Panc1 (cell line): Measurements from ENCODE around the gene AEN. TPM values are rescaled to one million over a fixed set of nuclear protein-coding genes. Genes with fewer than 3 reads are reported as not detected.

ENCODE experiments used
- ATAC-seq: fragments of 200-7000 bp; cut with Tn5 transposase; 2 replicates; pipeline ENCODE4 v1.9.1; 2020; ENCODE audit warnings: mild to moderate bottlenecking, moderate library complexity
- BruUV-seq: library from RNA; stranded (reverse); fragments of 400-500 nt; replicated peaks from 2 replicates; lab custom pipeline; 2021; lab: Mats Ljungman, UMichigan
- CTCF ChIA-PET: fragments of 300-600 bp; sonication (Branson Sonifier 250); formaldehyde crosslinking; loops from one replicate; lab custom pipeline; 2022; ENCODE audit warnings: antibody characterized with exemption; lab: Charles Lee
- POLR2A ChIA-PET: fragments of 300-600 bp; sonication (Branson Sonifier 250); formaldehyde crosslinking; loops from one replicate; lab custom pipeline; 2022; ENCODE audit warnings: antibody characterized with exemption; lab: Charles Lee
- DNase-seq: peaks from one replicate; pipeline ENCODE4 v3.0.0-alpha.2; 2010; ENCODE audit warnings: low read depth, low spot score
- H3K27ac ChIP-seq: 2 replicates; pipeline ENCODE4 v1.5.1; 2011; ENCODE audit warnings: mild to moderate bottlenecking, low read length, inconsistent platforms
- H3K27me3 ChIP-seq: fragments of 200-500 bp; sonication (Bioruptor generic); 2 replicates; pipeline ENCODE4 v1.6.0; 2014; ENCODE audit warnings: low read length, inconsistent platforms; ENCODE audit not compliant: control insufficient read depth, insufficient read depth
- H3K36me3 ChIP-seq: fragments of 200-500 bp; sonication (Bioruptor generic); 2 replicates; pipeline ENCODE4 v1.5.1; 2014; ENCODE audit warnings: inconsistent platforms, mild to moderate bottlenecking, low read length, moderate library complexity; ENCODE audit not compliant: control insufficient read depth, insufficient read depth
- H3K4me1 ChIP-seq: 2 replicates; pipeline ENCODE4 v1.5.1; 2011; ENCODE audit warnings: inconsistent platforms, mild to moderate bottlenecking, low read length, moderate library complexity; ENCODE audit not compliant: control insufficient read depth, insufficient read depth
- H3K4me3 ChIP-seq, 2 experiments: 2 replicates each; pipeline ENCODE4 v1.5.1; 2011 to 2012; ENCODE audit warnings: low read depth in 2 of 2, low read length in 2 of 2, mild to moderate bottlenecking in 2 of 2, inconsistent platforms in 1 of 2, moderate library complexity in 1 of 2
- H3K9me3 ChIP-seq: fragments of 200-500 bp; sonication (Bioruptor generic); 2 replicates; pipeline ENCODE4 v1.5.1; 2014; ENCODE audit warnings: low read depth, mild to moderate bottlenecking, inconsistent platforms, low read length, moderate library complexity; ENCODE audit not compliant: control insufficient read depth, insufficient read depth
- POLR2AphosphoS5 ChIP-seq: IDR thresholded peaks from 2 replicates; pipeline ENCODE4 v1.6.1; 2012; ENCODE audit warnings: mild to moderate bottlenecking, low read depth, low read length, moderate library complexity
- SIN3A ChIP-seq: IDR thresholded peaks from 2 replicates; pipeline ENCODE4 v1.6.1; 2012; ENCODE audit warnings: low read depth, mild to moderate bottlenecking, low read length, moderate library complexity, borderline replicate concordance; ENCODE audit not compliant: insufficient read depth
- TCF7L2 ChIP-seq: IDR thresholded peaks from 2 replicates; pipeline ENCODE4 v1.6.1; 2011; ENCODE audit warnings: mild to moderate bottlenecking, low read depth, low read length, inconsistent platforms
- in situ Hi-C: cut with HindIII; loops from 2 replicates; pipeline ENCODE4 v1.10.0; 2016; ENCODE audit warnings: low sequenced_read_pairs, low pct_unique_long_range_greater_than_20kb
- intact Hi-C: fragments of 100-400 bp; cut with micrococcal nuclease; formaldehyde crosslinking; loops from one replicate; pipeline ENCODE4 v1.10.0; 2022; ENCODE audit not compliant: unreplicated experiment
- total RNA-seq: library from RNA; stranded (reverse); gene quantifications from one replicate; pipeline ENCODE4 v1.2.1, GENCODE V29; 2021; ENCODE audit not compliant: unreplicated experiment
- TF ChIP-seq, protein P1 (sequence below), 2 experiments: IDR thresholded peaks; 2 replicates each; pipeline ENCODE4 v1.6.1; 2011 to 2012; ENCODE audit warnings: low read depth in 2 of 2, control low read depth in 1 of 2, low read length in 1 of 2, mild to moderate bottlenecking in 1 of 2, moderate library complexity in 1 of 2; ENCODE audit not compliant: insufficient read depth in 1 of 2
- TF ChIP-seq, protein P2 (sequence below): fragments of 450-650 bp; IDR thresholded peaks from 2 replicates; pipeline ENCODE4 v1.5.1; 2017; ENCODE audit warnings: mild to moderate bottlenecking

The AEN gene
- total RNA-seq, 1 experiment from 2014 or later, result 38.7 TPM

- no peak for ATAC-seq
- peaks cover 6% of the 10 kb centered on the region for H3K4me1 ChIP-seq
- no peak overlapping the region for H3K27ac ChIP-seq
- ChIA-PET CTCF (no interaction called here), POLR2A (no interaction called here)
- H3K27me3 ChIP-seq, result no peaks in the 10 kb centered on the region
- intact Hi-C loops, result no loop called here
- no peaks in the 10 kb centered on the region for H3K9me3 ChIP-seq
- no TSS peak for BruUV-seq
- DNase-seq, result no peak
- TF ChIP-seq TCF7L2, result no peak
- TF ChIP-seq POLR2AphosphoS5, result no peak
- TF ChIP-seq SIN3A, result no peak
- TF ChIP-seq, protein P1, sequence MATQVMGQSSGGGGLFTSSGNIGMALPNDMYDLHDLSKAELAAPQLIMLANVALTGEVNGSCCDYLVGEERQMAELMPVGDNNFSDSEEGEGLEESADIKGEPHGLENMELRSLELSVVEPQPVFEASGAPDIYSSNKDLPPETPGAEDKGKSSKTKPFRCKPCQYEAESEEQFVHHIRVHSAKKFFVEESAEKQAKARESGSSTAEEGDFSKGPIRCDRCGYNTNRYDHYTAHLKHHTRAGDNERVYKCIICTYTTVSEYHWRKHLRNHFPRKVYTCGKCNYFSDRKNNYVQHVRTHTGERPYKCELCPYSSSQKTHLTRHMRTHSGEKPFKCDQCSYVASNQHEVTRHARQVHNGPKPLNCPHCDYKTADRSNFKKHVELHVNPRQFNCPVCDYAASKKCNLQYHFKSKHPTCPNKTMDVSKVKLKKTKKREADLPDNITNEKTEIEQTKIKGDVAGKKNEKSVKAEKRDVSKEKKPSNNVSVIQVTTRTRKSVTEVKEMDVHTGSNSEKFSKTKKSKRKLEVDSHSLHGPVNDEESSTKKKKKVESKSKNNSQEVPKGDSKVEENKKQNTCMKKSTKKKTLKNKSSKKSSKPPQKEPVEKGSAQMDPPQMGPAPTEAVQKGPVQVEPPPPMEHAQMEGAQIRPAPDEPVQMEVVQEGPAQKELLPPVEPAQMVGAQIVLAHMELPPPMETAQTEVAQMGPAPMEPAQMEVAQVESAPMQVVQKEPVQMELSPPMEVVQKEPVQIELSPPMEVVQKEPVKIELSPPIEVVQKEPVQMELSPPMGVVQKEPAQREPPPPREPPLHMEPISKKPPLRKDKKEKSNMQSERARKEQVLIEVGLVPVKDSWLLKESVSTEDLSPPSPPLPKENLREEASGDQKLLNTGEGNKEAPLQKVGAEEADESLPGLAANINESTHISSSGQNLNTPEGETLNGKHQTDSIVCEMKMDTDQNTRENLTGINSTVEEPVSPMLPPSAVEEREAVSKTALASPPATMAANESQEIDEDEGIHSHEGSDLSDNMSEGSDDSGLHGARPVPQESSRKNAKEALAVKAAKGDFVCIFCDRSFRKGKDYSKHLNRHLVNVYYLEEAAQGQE (IDR thresholded peaks at IDR 0.05; ENCODE audit: insufficient read depth in 1 of 2, low read depth in 2 of 2, low read length in 1 of 2), result no peak
- TF ChIP-seq, protein P2, sequence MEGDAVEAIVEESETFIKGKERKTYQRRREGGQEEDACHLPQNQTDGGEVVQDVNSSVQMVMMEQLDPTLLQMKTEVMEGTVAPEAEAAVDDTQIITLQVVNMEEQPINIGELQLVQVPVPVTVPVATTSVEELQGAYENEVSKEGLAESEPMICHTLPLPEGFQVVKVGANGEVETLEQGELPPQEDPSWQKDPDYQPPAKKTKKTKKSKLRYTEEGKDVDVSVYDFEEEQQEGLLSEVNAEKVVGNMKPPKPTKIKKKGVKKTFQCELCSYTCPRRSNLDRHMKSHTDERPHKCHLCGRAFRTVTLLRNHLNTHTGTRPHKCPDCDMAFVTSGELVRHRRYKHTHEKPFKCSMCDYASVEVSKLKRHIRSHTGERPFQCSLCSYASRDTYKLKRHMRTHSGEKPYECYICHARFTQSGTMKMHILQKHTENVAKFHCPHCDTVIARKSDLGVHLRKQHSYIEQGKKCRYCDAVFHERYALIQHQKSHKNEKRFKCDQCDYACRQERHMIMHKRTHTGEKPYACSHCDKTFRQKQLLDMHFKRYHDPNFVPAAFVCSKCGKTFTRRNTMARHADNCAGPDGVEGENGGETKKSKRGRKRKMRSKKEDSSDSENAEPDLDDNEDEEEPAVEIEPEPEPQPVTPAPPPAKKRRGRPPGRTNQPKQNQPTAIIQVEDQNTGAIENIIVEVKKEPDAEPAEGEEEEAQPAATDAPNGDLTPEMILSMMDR, result no peak
- in situ Hi-C loops, result no loop called here
- H3K36me3 ChIP-seq, result no peaks in the 10 kb centered on the region
- H3K4me3 ChIP-seq, result no peak overlapping the region
Measured at GRCh38 chr15:88646951-88647350, 25.8 kb downstream of the AEN start.

- no peaks in the 10 kb centered on the region for H3K27me3 ChIP-seq
- TF ChIP-seq, protein P2, result no peak
- TF ChIP-seq TCF7L2, result no peak
- TF ChIP-seq, protein P1 (IDR thresholded peaks at IDR 0.05; ENCODE audit: insufficient read depth in 1 of 2, low read depth in 2 of 2, low read length in 1 of 2), result no peak
- TF ChIP-seq POLR2AphosphoS5, result no peak
- no peak for TF ChIP-seq SIN3A
- intact Hi-C loops, result no loop called here
- H3K9me3 ChIP-seq, result no peaks in the 10 kb centered on the region
- no peak overlapping the region for H3K4me3 ChIP-seq
- BruUV-seq, result no TSS peak
- ChIA-PET CTCF (no interaction called here), POLR2A (no interaction called here)
- H3K4me1 ChIP-seq, result peaks cover 6% of the 10 kb centered on the region
- no peak overlapping the region for H3K27ac ChIP-seq
- in situ Hi-C loops, result no loop called here
- ATAC-seq, result no peak
- no peak for DNase-seq
- no peaks in the 10 kb centered on the region for H3K36me3 ChIP-seq
Measured at GRCh38 chr15:88647351-88648105, 26.4 kb downstream of the AEN start.
